ENCODE results near the gene KRT23. TPM values are rescaled to one million over a fixed set of nuclear protein-coding genes. Genes with fewer than 3 reads are reported as not detected.
"Not testable (repeated sequence)": the region's sequence is repeated elsewhere in the genome, so short reads cannot be mapped to it uniquely, and the experiment has no call there.

KRT23 gene
- total RNA-seq, 1 donor = 0.36 TPM

DNA sequence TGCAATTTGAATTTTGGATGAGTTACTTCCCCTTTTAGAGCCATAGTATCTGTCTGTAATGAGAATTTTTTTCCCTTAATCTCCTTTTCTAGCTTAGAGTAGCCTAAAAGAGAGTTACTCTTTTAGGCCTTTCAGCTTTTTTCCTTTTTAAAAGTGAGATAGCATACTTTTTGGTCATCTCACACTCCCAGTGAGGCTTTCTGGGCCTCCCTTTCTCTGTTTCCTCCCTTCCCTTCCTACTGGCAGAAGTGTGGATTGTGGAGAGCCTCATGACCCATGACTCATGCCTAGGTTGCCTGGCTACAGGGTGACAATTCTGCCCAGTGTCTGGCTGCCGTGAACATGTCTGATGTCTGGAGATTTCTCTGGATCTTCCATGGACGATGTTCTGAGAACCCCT, 15.2 kb downstream of the KRT23 start:
- Histone ChIP-seq H3K27ac (ENCODE audit: low read depth, low read length) (peak overlapping the region; percentile 79), H3K4me2 (ENCODE audit: insufficient read depth, low read length) (no peak overlapping the region), H3K27me3 (ENCODE audit: insufficient read depth, low read length) (no peaks in the 10 kb centered on the region), H3K4me3 (ENCODE audit: insufficient read depth, low read length) (no peak overlapping the region), H3K9me3 (ENCODE audit: low read depth, low read length) (no peaks in the 10 kb centered on the region), H3K79me2 (ENCODE audit: insufficient read depth, low read length) (no peaks in the 10 kb centered on the region), H3K4me1 (ENCODE audit: insufficient read depth, low read length) (peaks cover 9% of the 10 kb centered on the region), H2AFZ (ENCODE audit: low read length) (peak overlapping the region; percentile 21), H4K20me1 (ENCODE audit: insufficient read depth, low read length) (no peaks in the 10 kb centered on the region), H3K36me3 (ENCODE audit: insufficient read depth, low read length) (no peaks in the 10 kb centered on the region)
- peak; percentile 77 for DNase-seq (ENCODE audit: insufficient read length, low spot score, missing footprints)
- TF ChIP-seq, protein P1, sequence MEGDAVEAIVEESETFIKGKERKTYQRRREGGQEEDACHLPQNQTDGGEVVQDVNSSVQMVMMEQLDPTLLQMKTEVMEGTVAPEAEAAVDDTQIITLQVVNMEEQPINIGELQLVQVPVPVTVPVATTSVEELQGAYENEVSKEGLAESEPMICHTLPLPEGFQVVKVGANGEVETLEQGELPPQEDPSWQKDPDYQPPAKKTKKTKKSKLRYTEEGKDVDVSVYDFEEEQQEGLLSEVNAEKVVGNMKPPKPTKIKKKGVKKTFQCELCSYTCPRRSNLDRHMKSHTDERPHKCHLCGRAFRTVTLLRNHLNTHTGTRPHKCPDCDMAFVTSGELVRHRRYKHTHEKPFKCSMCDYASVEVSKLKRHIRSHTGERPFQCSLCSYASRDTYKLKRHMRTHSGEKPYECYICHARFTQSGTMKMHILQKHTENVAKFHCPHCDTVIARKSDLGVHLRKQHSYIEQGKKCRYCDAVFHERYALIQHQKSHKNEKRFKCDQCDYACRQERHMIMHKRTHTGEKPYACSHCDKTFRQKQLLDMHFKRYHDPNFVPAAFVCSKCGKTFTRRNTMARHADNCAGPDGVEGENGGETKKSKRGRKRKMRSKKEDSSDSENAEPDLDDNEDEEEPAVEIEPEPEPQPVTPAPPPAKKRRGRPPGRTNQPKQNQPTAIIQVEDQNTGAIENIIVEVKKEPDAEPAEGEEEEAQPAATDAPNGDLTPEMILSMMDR (IDR thresholded peaks at IDR 0.05; ENCODE audit: extremely low read depth, low read depth, low read length) = no peak

GRCh38 chr17:40921026-40921425, 16.4 kb downstream of the KRT23 start:
- DNase-seq (ENCODE audit: insufficient read length, low spot score, missing footprints) = no peak
- H3K27me3 ChIP-seq (ENCODE audit: insufficient read depth, low read length) = no peaks in the 10 kb centered on the region
- H3K9me3 ChIP-seq (ENCODE audit: low read depth, low read length) = no peaks in the 10 kb centered on the region
- no peaks in the 10 kb centered on the region for H3K36me3 ChIP-seq (ENCODE audit: insufficient read depth, low read length)
- H3K4me3 ChIP-seq (ENCODE audit: insufficient read depth, low read length) = no peak overlapping the region
- TF ChIP-seq, protein P1 (IDR thresholded peaks at IDR 0.05; ENCODE audit: extremely low read depth, low read depth, low read length) = no peak
- H4K20me1 ChIP-seq (ENCODE audit: insufficient read depth, low read length) = no peaks in the 10 kb centered on the region
- H3K27ac ChIP-seq (ENCODE audit: low read depth, low read length) = peak overlapping the region; percentile 79
- H3K79me2 ChIP-seq (ENCODE audit: insufficient read depth, low read length) = no peaks in the 10 kb centered on the region
- no peak overlapping the region for H2AFZ ChIP-seq (ENCODE audit: low read length)
- no peak overlapping the region for H3K4me2 ChIP-seq (ENCODE audit: insufficient read depth, low read length)
- peaks cover 13% of the 10 kb centered on the region for H3K4me1 ChIP-seq (ENCODE audit: insufficient read depth, low read length)

DNA sequence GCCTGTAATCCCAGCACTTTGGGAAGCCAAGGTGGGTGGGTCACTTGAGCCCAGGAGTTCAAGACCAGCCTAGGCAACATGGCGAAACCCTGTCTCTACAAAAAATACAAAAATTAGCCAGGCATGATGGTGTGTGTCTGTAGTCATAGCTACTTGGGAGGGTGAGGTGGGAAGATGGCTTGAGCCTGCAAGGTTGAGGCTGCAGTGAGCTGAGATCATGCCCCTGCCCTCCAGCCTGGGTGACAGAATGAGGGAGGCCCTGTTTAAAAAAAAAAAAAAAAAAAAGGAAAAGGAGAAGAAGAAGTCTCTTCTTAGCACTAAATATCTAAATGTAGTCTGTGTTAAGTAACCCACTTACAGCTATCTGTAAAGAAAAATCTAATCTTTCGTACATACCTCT, 20.3 kb downstream of the KRT23 start:
- H3K36me3 ChIP-seq (ENCODE audit: insufficient read depth, low read length); H3K27me3 ChIP-seq (ENCODE audit: insufficient read depth, low read length); H3K4me3 ChIP-seq (ENCODE audit: insufficient read depth, low read length); H3K4me2 ChIP-seq (ENCODE audit: insufficient read depth, low read length); H3K9me3 ChIP-seq (ENCODE audit: low read depth, low read length); H2AFZ ChIP-seq (ENCODE audit: low read length); H3K27ac ChIP-seq (ENCODE audit: low read depth, low read length); H3K79me2 ChIP-seq (ENCODE audit: insufficient read depth, low read length); H4K20me1 ChIP-seq (ENCODE audit: insufficient read depth, low read length); DNase-seq (ENCODE audit: insufficient read length, low spot score, missing footprints): not testable (repeated sequence)
- H3K4me1 ChIP-seq (ENCODE audit: insufficient read depth, low read length) = peaks cover 25% of the 10 kb centered on the region

DNA sequence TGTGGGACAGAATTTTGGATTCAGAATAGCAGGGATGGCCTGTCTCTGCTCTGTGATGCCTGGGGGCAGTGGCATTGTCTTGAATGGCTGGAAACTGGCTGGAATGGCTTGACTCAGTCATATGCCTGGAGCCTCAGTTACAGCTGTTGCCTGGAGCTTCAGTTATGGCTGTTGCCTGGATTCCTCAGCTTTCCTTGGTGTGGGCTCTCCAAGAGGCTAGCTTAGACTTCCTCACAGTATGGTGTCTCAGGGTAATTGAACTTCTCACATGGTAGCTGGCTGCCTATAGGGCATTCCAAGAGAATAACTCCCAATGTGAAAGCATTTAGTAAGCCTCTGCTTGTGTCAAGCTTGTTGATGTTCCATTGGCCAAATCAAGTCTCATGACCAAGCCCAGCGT, 21.1 kb downstream of the KRT23 start:
- no peak overlapping the region for H3K4me2 ChIP-seq (ENCODE audit: insufficient read depth, low read length)
- H3K36me3 ChIP-seq (ENCODE audit: insufficient read depth, low read length) = no peaks in the 10 kb centered on the region
- peak overlapping the region; percentile 94 for H3K27ac ChIP-seq (ENCODE audit: low read depth, low read length)
- H4K20me1 ChIP-seq (ENCODE audit: insufficient read depth, low read length) = no peaks in the 10 kb centered on the region
- no peaks in the 10 kb centered on the region for H3K9me3 ChIP-seq (ENCODE audit: low read depth, low read length)
- no peaks in the 10 kb centered on the region for H3K79me2 ChIP-seq (ENCODE audit: insufficient read depth, low read length)
- no peak for DNase-seq (ENCODE audit: insufficient read length, low spot score, missing footprints)
- TF ChIP-seq, protein P1 (IDR thresholded peaks at IDR 0.05; ENCODE audit: extremely low read depth, low read depth, low read length) = no peak
- H2AFZ ChIP-seq (ENCODE audit: low read length) = no peak overlapping the region
- H3K27me3 ChIP-seq (ENCODE audit: insufficient read depth, low read length) = no peaks in the 10 kb centered on the region
- H3K4me1 ChIP-seq (ENCODE audit: insufficient read depth, low read length) = peaks cover 26% of the 10 kb centered on the region
- H3K4me3 ChIP-seq (ENCODE audit: insufficient read depth, low read length) = no peak overlapping the region

Measured in osteoblast (primary cell).